AG10803 (cell line): ENCODE data around the gene CDKN2A.
"Not testable (repeated sequence)": the region's sequence is repeated elsewhere in the genome, so short reads cannot be mapped to it uniquely, and the experiment has no call there.

Source experiments
- DNase-seq: peaks from one replicate; pipeline ENCODE4 v3.0.0; 2010; ENCODE audit warnings: low read depth
- H3K4me3 ChIP-seq: 2 replicates; pipeline ENCODE4 v1.5.1; 2011; ENCODE audit warnings: mild to moderate bottlenecking, low read length, control low read depth
- CTCF ChIP-seq: conservative IDR thresholded peaks from 2 replicates; pipeline ENCODE4 v1.5.1; 2011; ENCODE audit warnings: mild to moderate bottlenecking, low read length, control low read depth, inconsistent platforms

CDKN2A gene

GRCh38 chr9:21965401-21965951 is 28.7 kb downstream of the CDKN2A start:
- DNase-seq: peak; percentile 67
- peak overlapping the region; percentile 52 for H3K4me3 ChIP-seq
- peak; percentile 73 for TF ChIP-seq CTCF

- DNase-seq: peak; percentile 45
- no peak for TF ChIP-seq CTCF
- peak overlapping the region; percentile 52 for H3K4me3 ChIP-seq
Measured at GRCh38 chr9:21964925-21965385, 29.2 kb downstream of the CDKN2A start.

- DNase-seq: no peak
- no peak overlapping the region for H3K4me3 ChIP-seq
- no peak for TF ChIP-seq CTCF
Measured at GRCh38 chr9:21961569-21961968, 32.6 kb downstream of the CDKN2A start.

GRCh38 chr9:21959268-21959667 is 34.9 kb downstream of the CDKN2A start:
- DNase-seq, H3K4me3 ChIP-seq: not testable (repeated sequence)

GRCh38 chr9:21958833-21959232 is 35.4 kb downstream of the CDKN2A start:
- TF ChIP-seq CTCF: no peak
- no peak overlapping the region for H3K4me3 ChIP-seq
- DNase-seq: no peak

- DNase-seq: no peak
- TF ChIP-seq CTCF: no peak
- H3K4me3 ChIP-seq: no peak overlapping the region
Measured at GRCh38 chr9:21945606-21946005, 48.6 kb downstream of the CDKN2A start.

GRCh38 chr9:21943464-21943863 is 50.7 kb downstream of the CDKN2A start:
- no peak overlapping the region for H3K4me3 ChIP-seq
- TF ChIP-seq CTCF: no peak
- DNase-seq: no peak

- H3K4me3 ChIP-seq: no peak overlapping the region
- no peak for TF ChIP-seq CTCF
- no peak for DNase-seq
Measured at GRCh38 chr9:21941337-21941995, 52.7 kb downstream of the CDKN2A start.
